HepG2 (cell line): ENCODE data around the gene MRPL10.
A peak's percentile ranks its signal among the peaks of the same experiment; 100 is the strongest.

ENCODE experiments used
- BHLHE40 ChIP-seq: IDR thresholded peaks from 2 replicates; pipeline ENCODE4 v1.6.1; 2011; ENCODE audit warnings: low read length, improper control_type of control experiment
- EP300 ChIP-seq, 3 experiments: sonication (generic) in 1 of 3; formaldehyde crosslinking in 1 of 3; IDR thresholded peaks; 2 replicates each; pipeline versions ENCODE4 v1.5.1 to v1.6.1; 2011 to 2020; ENCODE audit warnings: low read depth in 2 of 3, low read length in 2 of 3, borderline replicate concordance in 1 of 3, improper control_type of control experiment in 1 of 3, mild to moderate bottlenecking in 1 of 3, missing genetic modification reagents in 1 of 3, moderate library complexity in 1 of 3
- EZH2 ChIP-seq: conservative IDR thresholded peaks from 2 replicates; pipeline ENCODE4 v1.6.1; 2012; ENCODE audit warnings: mild to moderate bottlenecking, low read depth, low read length, moderate library complexity
- KDM5B ChIP-seq: sonication (generic); formaldehyde crosslinking; IDR thresholded peaks from 2 replicates; pipeline ENCODE4 v1.4.0; 2020; ENCODE audit warnings: missing genetic modification reagents, mild to moderate bottlenecking, borderline replicate concordance
- MTA3 ChIP-seq: sonication (generic); formaldehyde crosslinking; IDR thresholded peaks from 2 replicates; pipeline ENCODE4 v1.4.0; 2020; ENCODE audit warnings: missing genetic modification reagents
- TCF7L2 ChIP-seq: IDR thresholded peaks from 2 replicates; pipeline ENCODE4 v1.6.1; 2011; ENCODE audit warnings: mild to moderate bottlenecking, low read depth, low read length, moderate library complexity
- TF ChIP-seq, protein P1 (sequence below): sonication (generic); formaldehyde crosslinking; IDR thresholded peaks from 2 replicates; pipeline ENCODE4 v1.4.0; 2020; ENCODE audit warnings: missing genetic modification reagents
- TF ChIP-seq, protein P2 (sequence below), 2 experiments: IDR thresholded peaks; 2 replicates each; pipeline ENCODE4 v1.6.1; 2011 to 2012; ENCODE audit warnings: low read length in 2 of 2, borderline replicate concordance in 1 of 2, low read depth in 1 of 2, mild to moderate bottlenecking in 1 of 2, moderate library complexity in 1 of 2

DNA sequence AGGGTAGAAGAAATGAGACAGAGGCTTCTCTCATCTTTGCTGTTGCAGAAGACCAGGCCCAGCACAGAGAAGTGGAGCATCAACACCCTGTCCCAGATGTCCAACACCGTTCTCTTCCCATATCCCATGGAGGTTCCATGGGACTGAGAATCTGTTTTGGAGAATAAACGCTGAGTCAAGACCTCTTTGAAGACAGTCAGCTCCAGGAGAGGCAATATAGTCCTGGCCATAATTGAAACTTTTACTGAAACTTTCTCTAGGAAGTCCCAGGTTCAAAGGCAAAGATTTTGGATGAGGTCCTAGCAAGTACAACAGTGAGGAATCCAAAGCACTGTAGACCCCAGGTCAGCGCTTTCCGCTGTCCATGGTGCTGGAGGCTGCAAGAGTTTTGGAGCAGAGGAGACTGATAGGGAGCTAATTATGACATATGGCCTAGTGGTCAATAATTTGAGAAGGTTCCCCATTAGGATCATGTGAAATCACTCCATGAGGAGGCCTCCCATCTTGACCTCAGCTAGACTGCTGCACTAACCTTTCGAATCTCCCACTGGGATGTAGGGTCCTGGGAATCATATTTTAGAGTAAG is 45.7 kb downstream of the MRPL10 start:
- no peak for TF ChIP-seq MTA3 (CRISPR knock-in tag)
- TF ChIP-seq BHLHE40 = no peak
- TF ChIP-seq TCF7L2 = no peak
- no peak for TF ChIP-seq EP300 (IDR thresholded peaks at IDR 0.05; ENCODE audit: low read depth in 2 of 2, low read length in 2 of 2)
- TF ChIP-seq EP300 (CRISPR knock-in tag; IDR thresholded peaks at IDR 0.05; ENCODE audit: borderline replicate concordance) = no peak
- TF ChIP-seq KDM5B (CRISPR knock-in tag) = no peak
- no peak for TF ChIP-seq EZH2
- TF ChIP-seq, protein P1, sequence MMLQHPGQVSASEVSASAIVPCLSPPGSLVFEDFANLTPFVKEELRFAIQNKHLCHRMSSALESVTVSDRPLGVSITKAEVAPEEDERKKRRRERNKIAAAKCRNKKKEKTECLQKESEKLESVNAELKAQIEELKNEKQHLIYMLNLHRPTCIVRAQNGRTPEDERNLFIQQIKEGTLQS (CRISPR knock-in tag) = no peak
- TF ChIP-seq, protein P2, sequence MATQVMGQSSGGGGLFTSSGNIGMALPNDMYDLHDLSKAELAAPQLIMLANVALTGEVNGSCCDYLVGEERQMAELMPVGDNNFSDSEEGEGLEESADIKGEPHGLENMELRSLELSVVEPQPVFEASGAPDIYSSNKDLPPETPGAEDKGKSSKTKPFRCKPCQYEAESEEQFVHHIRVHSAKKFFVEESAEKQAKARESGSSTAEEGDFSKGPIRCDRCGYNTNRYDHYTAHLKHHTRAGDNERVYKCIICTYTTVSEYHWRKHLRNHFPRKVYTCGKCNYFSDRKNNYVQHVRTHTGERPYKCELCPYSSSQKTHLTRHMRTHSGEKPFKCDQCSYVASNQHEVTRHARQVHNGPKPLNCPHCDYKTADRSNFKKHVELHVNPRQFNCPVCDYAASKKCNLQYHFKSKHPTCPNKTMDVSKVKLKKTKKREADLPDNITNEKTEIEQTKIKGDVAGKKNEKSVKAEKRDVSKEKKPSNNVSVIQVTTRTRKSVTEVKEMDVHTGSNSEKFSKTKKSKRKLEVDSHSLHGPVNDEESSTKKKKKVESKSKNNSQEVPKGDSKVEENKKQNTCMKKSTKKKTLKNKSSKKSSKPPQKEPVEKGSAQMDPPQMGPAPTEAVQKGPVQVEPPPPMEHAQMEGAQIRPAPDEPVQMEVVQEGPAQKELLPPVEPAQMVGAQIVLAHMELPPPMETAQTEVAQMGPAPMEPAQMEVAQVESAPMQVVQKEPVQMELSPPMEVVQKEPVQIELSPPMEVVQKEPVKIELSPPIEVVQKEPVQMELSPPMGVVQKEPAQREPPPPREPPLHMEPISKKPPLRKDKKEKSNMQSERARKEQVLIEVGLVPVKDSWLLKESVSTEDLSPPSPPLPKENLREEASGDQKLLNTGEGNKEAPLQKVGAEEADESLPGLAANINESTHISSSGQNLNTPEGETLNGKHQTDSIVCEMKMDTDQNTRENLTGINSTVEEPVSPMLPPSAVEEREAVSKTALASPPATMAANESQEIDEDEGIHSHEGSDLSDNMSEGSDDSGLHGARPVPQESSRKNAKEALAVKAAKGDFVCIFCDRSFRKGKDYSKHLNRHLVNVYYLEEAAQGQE (IDR thresholded peaks at IDR 0.05; ENCODE audit: borderline replicate concordance in 1 of 2, low read depth in 1 of 2, low read length in 2 of 2) = peak; percentile 96 to 100
